GM12864 (cell line): ENCODE data around the gene UCMA.

ENCODE experiments used
- DNase-seq: peaks from one replicate; pipeline ENCODE4 v3.0.0-alpha.2; 2011; ENCODE audit warnings: low read depth
- H3K4me3 ChIP-seq: 2 replicates; pipeline ENCODE4 v1.5.1; 2011; ENCODE audit warnings: mild to moderate bottlenecking, low read depth, low read length, control low read depth
- CTCF ChIP-seq: IDR thresholded peaks from 2 replicates; pipeline ENCODE4 v1.5.1; 2011; ENCODE audit warnings: low read depth, mild to moderate bottlenecking, moderate library complexity, low read length, control low read depth, inconsistent platforms; ENCODE audit errors: missing control alignments

UCMA gene

GRCh38 chr10:13268310-13268709 is 34.1 kb upstream of the UCMA start:
- no peak for DNase-seq
- TF ChIP-seq CTCF, result no peak
- no peak overlapping the region for H3K4me3 ChIP-seq

DNA sequence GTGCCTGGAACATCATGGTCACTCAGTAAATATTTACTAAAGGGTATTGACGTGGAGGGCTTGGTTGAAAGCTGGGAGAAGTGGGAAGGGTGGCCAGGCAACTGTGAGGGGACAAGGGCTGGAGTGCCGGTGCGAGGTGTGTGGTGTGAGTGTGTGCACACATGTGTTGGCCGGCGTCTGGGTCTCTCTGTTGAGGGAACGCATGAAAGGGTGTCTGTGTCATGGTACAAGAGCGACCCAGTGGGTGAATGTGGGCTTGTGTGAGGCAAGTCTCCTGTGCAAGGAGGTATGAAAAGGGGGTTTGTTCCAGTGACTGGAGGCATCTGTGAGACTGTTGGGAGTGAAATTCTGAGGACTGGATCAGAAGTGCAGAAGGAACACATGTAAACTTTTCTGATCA is 29.4 kb upstream of the UCMA start:
- DNase-seq, result no peak
- no peak for TF ChIP-seq CTCF
- no peak overlapping the region for H3K4me3 ChIP-seq

GRCh38 chr10:13262433-13262832 is 28.3 kb upstream of the UCMA start:
- no peak for TF ChIP-seq CTCF
- no peak for DNase-seq
- no peak overlapping the region for H3K4me3 ChIP-seq

DNA sequence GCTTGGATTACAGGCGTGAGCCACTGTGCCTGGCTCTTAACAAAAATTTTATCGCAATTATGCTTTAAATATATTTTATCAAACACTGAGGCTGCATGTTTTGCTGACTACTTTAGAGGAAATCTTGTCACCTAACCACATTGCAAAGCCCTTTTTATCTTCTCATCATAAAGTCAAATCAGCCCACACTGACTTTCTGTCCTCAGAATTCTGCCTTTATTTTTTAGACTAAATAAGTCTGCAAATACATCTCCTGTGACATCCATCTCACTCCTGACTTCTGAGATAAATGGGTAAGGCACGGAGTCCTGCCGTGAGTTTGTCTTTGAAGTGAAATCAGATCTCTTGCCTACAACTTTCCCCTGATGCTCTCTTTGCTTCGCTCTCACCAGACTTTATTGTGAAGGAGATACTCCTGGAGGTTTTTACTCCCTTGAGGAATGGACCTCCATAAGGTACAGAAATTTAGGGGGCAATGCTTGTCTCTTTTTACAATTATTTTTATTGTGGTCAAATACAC is 23.5 kb upstream of the UCMA start:
- no peak for DNase-seq
- no peak overlapping the region for H3K4me3 ChIP-seq
- no peak for TF ChIP-seq CTCF

GRCh38 chr10:13256627-13257026 is 22.5 kb upstream of the UCMA start:
- TF ChIP-seq CTCF, result no peak
- no peak for DNase-seq
- no peak overlapping the region for H3K4me3 ChIP-seq

DNA sequence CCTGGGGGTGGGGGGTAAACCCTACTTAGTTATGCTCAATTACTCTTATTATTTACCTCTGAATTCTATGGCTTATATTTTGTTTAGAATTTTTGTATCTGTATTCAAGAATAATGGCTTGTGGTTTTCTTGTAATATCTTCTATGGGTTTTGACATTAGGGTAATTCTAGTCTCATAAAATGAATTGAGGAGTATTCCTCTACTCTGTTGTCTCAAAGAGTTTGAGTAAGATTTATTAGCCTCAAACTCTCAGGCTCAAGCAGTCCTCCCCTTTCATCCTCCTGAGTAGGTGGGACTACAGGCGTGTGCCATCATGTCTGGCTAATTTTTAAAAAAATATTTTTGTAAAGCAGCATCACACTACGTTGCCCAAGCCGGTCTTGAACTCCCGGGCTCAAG is 19.6 kb upstream of the UCMA start:
- H3K4me3 ChIP-seq, result no peak overlapping the region
- no peak for DNase-seq
- no peak for TF ChIP-seq CTCF

GRCh38 chr10:13247784-13248183 is 13.6 kb upstream of the UCMA start:
- no peak for DNase-seq
- H3K4me3 ChIP-seq, result no peak overlapping the region
- TF ChIP-seq CTCF, result no peak
